Activated CD4-positive, alpha-beta memory T cell treated with anti-CD3 and anti-CD28 coated beads, Interleukin-2, amount 10 ng/mL, durations not matched to agents 7 days and 5 days (primary cell): ENCODE results near the gene AGAP2. TPM values are rescaled to one million over a fixed set of nuclear protein-coding genes. Genes with fewer than 3 reads are reported as not detected.

ENCODE experiments used
- CTCF ChIA-PET: fragments of 350-600 bp; sonication (Branson Sonifier 250); formaldehyde crosslinking; loops from one replicate; lab custom pipeline; 2021; ENCODE audit warnings: antibody characterized with exemption, inconsistent platforms; lab: Charles Lee
- POLR2A ChIA-PET: fragments of 350-600 bp; sonication (Branson Sonifier 250); formaldehyde crosslinking; loops from one replicate; lab custom pipeline; 2021; ENCODE audit warnings: antibody characterized with exemption; lab: Charles Lee
- DNase-seq: peaks from one replicate; pipeline ENCODE4 v3.0.0-alpha.2; 2020
- H3K27ac Mint-ChIP-seq: one replicate; pipeline ENCODE4 v1.8.0; 2021; ENCODE audit warnings: mild to moderate bottlenecking, mixed read lengths
- H3K27me3 Mint-ChIP-seq: one replicate; pipeline ENCODE4 v1.8.0; 2021; ENCODE audit warnings: mixed read lengths
- H3K36me3 Mint-ChIP-seq: one replicate; pipeline ENCODE4 v1.8.0; 2021; ENCODE audit warnings: low read depth, mixed read lengths
- H3K4me1 Mint-ChIP-seq: one replicate; pipeline ENCODE4 v1.8.0; 2021; ENCODE audit warnings: mixed read lengths
- H3K4me3 Mint-ChIP-seq: one replicate; pipeline ENCODE4 v1.8.0; 2021; ENCODE audit warnings: mild to moderate bottlenecking, mixed read lengths
- H3K9me3 Mint-ChIP-seq: one replicate; pipeline ENCODE4 v1.8.0; 2021; ENCODE audit warnings: mixed read lengths
- total RNA-seq, 2 experiments: library from RNA; stranded (reverse); gene quantifications; one replicate each; pipeline ENCODE4 v1.2.3, GENCODE V29; 2021

The AGAP2 gene
- total RNA-seq, 2 experiments from 2014 or later = 84.5 to 85.1 TPM

DNA sequence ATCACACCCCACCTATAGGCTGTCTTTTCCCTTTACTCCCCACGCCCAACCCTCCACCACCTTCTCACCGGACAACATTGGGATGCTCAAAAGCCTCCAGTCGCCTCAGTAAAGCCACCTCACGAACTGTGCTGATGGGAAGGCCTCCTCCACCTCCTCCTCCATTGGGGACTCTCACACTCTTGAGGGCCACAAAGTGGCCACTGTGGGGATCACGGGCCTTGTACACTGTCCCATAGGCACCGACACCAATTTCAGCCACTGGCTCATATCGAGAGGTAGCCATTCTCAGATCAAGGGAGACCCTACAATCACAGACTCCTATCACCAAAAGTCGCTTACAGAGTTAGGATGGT is 12.9 kb upstream of the AGAP2 start:
- Mint-ChIP-seq H3K9me3 (no peaks in the 10 kb centered on the region), H3K27me3 (peaks cover 3% of the 10 kb centered on the region), H3K4me3 (peak overlapping the region; percentile 95), H3K36me3 (peaks cover 42% of the 10 kb centered on the region), H3K27ac (peak overlapping the region; percentile 74), H3K4me1 (peaks cover 56% of the 10 kb centered on the region)
- CTCF ChIA-PET = interaction anchor here (0.8 kb wide), 1 partner anchor 30 kb away, joined by 3 read pairs; no protein-coding TSS in a partner anchor
- POLR2A ChIA-PET = interaction anchor here (0.9 to 1.6 kb wide), 8 partner anchors 9 to 1063 kb away, joined by 3 to 10 read pairs (median 3); partner anchors contain the start of genes EEF1AKMT3, METTL1 and PTGES3
- DNase-seq = no peak

DNA sequence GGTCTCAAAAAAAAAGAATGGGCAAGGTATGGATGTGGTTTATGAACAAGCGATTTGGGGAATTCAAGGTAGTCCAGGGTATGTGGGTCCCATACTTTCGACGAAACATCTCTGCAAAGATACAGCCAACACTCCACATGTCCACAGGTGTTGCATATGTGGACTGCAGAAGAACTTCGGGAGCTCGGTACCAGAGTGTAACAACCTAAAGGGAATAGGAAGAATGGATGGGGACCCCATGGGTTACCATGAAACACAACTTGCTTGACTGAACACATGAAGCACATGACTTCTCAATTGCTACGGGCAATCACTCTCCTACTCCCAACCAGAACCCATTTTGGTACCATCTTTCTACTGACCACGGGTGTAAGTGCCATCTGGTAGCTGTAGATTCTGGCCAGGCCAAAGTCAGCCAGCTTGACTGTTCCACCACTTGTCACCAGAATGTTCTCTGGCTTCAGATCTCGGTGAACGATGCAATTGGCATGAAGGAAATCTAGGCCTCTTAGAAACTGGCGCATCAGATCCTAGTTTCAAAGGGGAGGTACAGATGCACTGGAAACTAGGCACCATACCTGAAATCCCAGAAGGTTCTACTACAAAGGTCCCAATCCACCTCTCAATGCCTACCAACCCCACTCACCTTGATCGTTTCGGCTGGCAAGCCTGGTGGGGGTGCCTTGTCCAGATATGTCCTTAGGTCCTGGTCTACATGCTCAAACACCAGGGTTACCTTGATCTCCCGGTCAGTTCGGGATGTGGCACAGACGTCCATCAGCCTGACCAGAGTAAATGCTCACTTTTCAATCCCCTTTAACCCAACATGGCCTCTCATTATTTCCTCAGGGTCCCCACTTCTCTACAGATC is 12.3 kb upstream of the AGAP2 start:
- H3K9me3 Mint-ChIP-seq = no peaks in the 10 kb centered on the region
- DNase-seq = no peak
- POLR2A ChIA-PET = interaction anchor here (0.9 to 1.6 kb wide), 2 partner anchors 9 to 17 kb away, joined by 3 to 8 read pairs; no protein-coding TSS in a partner anchor
- H3K4me3 Mint-ChIP-seq = peak overlapping the region; percentile 95
- CTCF ChIA-PET = interaction anchor here (1.5 kb wide), 1 partner anchor 9 kb away, joined by 9 read pairs; no protein-coding TSS in a partner anchor
- peaks cover 3% of the 10 kb centered on the region for H3K27me3 Mint-ChIP-seq
- H3K4me1 Mint-ChIP-seq = peaks cover 58% of the 10 kb centered on the region
- peaks cover 46% of the 10 kb centered on the region for H3K36me3 Mint-ChIP-seq
- peak overlapping the region; percentile 74 for H3K27ac Mint-ChIP-seq

DNA sequence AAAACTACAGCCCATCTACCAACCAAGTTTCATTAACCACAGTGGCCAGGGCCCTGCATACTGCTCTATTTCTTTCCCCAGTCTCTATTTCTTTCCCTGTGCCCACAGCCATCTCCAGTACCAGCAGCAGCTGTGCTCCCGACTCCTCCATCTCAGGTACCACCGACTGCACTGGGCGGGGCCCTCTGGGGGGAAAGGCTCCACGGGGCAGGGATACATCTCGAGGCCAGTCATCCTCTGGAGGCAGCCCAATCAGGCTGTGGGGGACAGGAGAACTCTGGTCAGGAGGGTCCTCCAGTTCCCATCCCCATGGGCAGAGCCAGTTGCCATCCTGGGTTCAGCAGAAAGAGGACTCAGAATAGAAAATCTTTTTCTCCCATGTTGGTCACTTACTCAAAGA is 10.5 kb upstream of the AGAP2 start:
- no peaks in the 10 kb centered on the region for H3K27me3 Mint-ChIP-seq
- POLR2A ChIA-PET = no interaction called here

DNA sequence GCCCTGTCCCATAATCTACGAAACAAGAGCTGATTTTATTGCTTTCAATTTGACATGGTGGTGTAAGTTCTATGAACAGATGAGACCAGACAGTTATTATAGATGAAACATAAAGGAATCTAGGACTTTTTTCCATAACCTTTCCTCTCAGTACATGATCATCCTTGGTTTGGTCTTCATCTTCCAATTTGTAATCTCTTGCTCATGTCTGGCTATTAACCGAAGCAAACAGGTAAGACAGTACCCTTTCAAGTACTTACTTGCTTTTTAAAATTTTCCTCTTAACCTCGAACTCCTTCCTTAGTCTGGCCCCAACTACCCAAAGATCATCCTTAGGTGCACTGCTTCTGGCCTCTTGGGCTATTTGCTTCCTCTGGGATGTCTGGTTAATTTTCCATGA is 7.5 kb upstream of the AGAP2 start:
- Mint-ChIP-seq H3K36me3 (peaks cover 44% of the 10 kb centered on the region), H3K4me3 (peak overlapping the region; percentile 77), H3K27me3 (no peaks in the 10 kb centered on the region), H3K4me1 (peaks cover 55% of the 10 kb centered on the region), H3K27ac (peak overlapping the region; percentile 93), H3K9me3 (no peaks in the 10 kb centered on the region)
- POLR2A ChIA-PET = interaction anchor here (1.1 to 2.9 kb wide), 4 partner anchors 10 to 155 kb away, joined by 4 to 11 read pairs (median 6); partner anchors contain the start of genes EEF1AKMT3, MARCHF9, METTL1 and PIP4K2C
- no peak for DNase-seq
- CTCF ChIA-PET = interaction anchor here (2.2 to 2.4 kb wide), 2 partner anchors 10 to 162 kb away, joined by 12 to 15 read pairs; no protein-coding TSS in a partner anchor

More for the DNA sequence above, 10.5 kb upstream of the AGAP2 start:
- H3K36me3 Mint-ChIP-seq = peaks cover 49% of the 10 kb centered on the region
- no peaks in the 10 kb centered on the region for H3K9me3 Mint-ChIP-seq
- H3K4me1 Mint-ChIP-seq = peaks cover 66% of the 10 kb centered on the region
- no peak overlapping the region for H3K4me3 Mint-ChIP-seq
- CTCF ChIA-PET = interaction anchor here (1.2 kb wide), 1 partner anchor 8 kb away, joined by 5 read pairs; no protein-coding TSS in a partner anchor
- H3K27ac Mint-ChIP-seq = no peak overlapping the region
- no peak for DNase-seq

DNA sequence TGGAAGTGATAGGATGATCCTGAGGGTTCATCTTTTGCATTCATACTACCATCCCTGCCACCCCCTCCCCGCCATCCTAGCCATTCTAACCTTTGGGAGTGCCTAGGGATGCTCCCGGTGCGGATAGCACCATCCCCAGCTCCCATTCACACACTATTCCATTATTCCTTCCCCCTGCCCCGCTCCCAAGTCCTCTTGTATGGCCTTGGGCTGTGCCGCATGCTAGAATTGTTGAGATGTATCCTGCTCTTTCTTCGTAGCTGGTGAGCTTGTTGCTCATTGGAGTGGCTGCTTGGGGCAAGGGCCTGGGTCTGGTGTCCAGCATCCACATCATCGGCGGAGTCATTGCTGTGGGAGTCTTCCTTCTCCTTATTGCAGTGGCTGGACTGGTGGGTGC is 6.9 kb upstream of the AGAP2 start:
- H3K4me3 Mint-ChIP-seq = peak overlapping the region; percentile 77
- H3K4me1 Mint-ChIP-seq = peaks cover 55% of the 10 kb centered on the region
- H3K27me3 Mint-ChIP-seq = no peaks in the 10 kb centered on the region
- POLR2A ChIA-PET = interaction anchor here (0.8 to 2.9 kb wide), 13 partner anchors 9 to 225 kb away, joined by 3 to 11 read pairs (median 5); partner anchors contain the start of genes DDIT3, EEF1AKMT3, MARCHF9 and METTL1
- H3K27ac Mint-ChIP-seq = peak overlapping the region; percentile 93
- CTCF ChIA-PET = interaction anchor here (2.2 to 2.4 kb wide), 3 partner anchors 11 to 162 kb away, joined by 8 to 15 read pairs (median 12); no protein-coding TSS in a partner anchor
- no peaks in the 10 kb centered on the region for H3K9me3 Mint-ChIP-seq
- peaks cover 46% of the 10 kb centered on the region for H3K36me3 Mint-ChIP-seq
- DNase-seq = no peak

DNA sequence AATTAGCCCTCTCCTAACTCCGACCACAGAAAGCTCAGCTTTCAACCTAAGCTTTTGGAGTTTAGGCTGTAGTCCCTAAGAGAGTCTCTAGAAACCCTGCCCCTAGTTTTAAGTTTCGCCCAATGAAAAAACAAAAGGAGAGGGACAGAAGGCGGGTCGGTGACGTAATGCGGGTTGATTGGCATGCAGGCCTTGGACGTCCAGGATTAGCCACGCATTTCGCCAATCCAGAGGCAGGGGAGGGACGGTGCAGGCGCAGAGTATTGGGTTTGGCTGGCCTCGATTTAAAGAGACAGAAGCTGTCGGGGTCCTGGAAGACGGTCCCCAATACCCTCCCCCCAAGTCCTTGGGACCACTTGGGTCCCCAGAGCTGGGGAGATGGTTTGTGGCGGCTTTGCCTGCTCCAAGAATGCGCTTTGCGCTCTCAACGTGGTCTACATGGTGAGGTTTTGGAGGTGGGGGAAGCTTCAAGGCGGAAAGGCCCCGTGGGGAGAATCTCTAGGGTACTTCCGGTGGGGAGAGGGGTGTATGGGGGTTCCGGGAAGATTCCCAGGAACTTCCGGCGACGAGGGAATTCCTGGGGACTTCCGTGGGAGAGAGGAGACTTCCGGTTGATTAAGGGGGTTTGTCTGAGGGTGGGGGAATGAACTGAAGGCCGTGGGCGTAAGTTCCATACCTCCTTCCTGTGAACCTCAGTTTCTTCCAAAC is 6.4 kb upstream of the AGAP2 start, which contains the start of gene TSPAN31:
Gene TSPAN31, plus strand, starts transcription at position 263 of the 708 bp plus-strand sequence. Its CDS starts 116 bp downstream, at position 379.
- no peaks in the 10 kb centered on the region for H3K27me3 Mint-ChIP-seq
- no peaks in the 10 kb centered on the region for H3K9me3 Mint-ChIP-seq
- peaks cover 53% of the 10 kb centered on the region for H3K4me1 Mint-ChIP-seq
- CTCF ChIA-PET = interaction anchor here (1.1 to 2.4 kb wide), 4 partner anchors 12 to 161 kb away, joined by 3 to 15 read pairs (median 10); partner anchors contain the start of gene PIP4K2C
- H3K36me3 Mint-ChIP-seq = peaks cover 42% of the 10 kb centered on the region
- peak; percentile 97 for DNase-seq
- H3K4me3 Mint-ChIP-seq = peak within 1 kb of the TSS; percentile 77
- H3K27ac Mint-ChIP-seq = peak within 1 kb of the TSS; percentile 93
- POLR2A ChIA-PET = interaction anchor here (0.6 to 2.9 kb wide), 18 partner anchors 9 to 284 kb away, joined by 3 to 11 read pairs (median 4); partner anchors contain the start of genes DDIT3, EEF1AKMT3, MARCHF9 and METTL1

DNA sequence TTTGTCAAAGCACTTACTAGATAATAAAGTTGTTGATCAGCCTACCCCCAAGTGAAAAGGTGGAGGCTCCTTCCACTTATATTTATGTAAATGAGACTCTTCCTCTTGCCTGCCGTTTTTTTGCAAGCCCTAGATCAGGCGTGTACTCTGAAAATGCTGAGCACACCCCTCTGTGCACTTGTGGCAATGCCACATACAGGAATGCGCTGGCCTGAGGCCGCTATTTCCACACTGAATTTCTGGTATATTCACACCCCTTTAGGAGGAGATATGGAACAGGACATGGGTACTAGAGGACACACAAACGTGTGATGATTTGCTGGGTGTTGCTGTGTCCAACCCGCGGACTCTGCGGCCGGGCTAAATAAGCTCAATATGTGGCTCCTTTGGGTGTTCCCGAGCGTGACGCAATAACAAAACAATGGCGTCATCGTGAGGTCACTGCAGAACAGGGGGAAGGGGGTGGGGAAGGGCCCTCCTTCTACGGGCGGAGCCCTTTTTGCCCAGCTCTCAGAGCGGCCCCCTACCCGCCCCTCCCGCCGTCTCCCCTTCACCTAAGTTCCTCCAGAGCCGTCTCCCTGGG is 5.7 kb upstream of the AGAP2 start:
- POLR2A ChIA-PET = interaction anchor here (0.6 to 2.9 kb wide), 17 partner anchors 10 to 284 kb away, joined by 3 to 11 read pairs (median 4); partner anchors contain the start of genes DDIT3, EEF1AKMT3, MARCHF9 and METTL1
- H3K4me1 Mint-ChIP-seq = peaks cover 60% of the 10 kb centered on the region
- H3K9me3 Mint-ChIP-seq = no peaks in the 10 kb centered on the region
- H3K36me3 Mint-ChIP-seq = peaks cover 45% of the 10 kb centered on the region
- H3K4me3 Mint-ChIP-seq = peak overlapping the region; percentile 77
- DNase-seq = peak; percentile 85
- H3K27ac Mint-ChIP-seq = peak overlapping the region; percentile 93
- no peaks in the 10 kb centered on the region for H3K27me3 Mint-ChIP-seq
- CTCF ChIA-PET = interaction anchor here (1.1 to 2.4 kb wide), 4 partner anchors 12 to 160 kb away, joined by 3 to 15 read pairs (median 10); partner anchors contain the start of gene PIP4K2C

DNA sequence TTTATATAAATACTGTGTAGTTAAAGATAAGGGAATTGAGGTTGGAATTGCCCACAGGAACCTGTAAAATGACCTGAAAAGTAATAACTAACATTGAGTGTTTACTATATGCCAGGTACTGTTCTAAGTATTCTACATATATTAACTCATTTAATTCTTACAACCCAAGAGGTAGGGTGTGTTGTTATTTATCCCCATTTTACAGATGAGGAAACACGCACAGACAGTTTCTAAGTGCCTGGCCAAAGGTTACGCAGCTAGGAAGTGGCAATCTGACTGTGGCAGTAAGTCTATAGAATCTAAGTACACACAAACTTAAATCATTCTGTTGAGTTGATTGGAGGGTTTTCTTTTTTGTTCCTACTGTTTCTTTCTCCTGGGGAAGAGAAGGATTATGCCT is 5.2 kb upstream of the AGAP2 start:
- POLR2A ChIA-PET = interaction anchor here (0.8 to 2.9 kb wide), 5 partner anchors 12 to 283 kb away, joined by 3 to 11 read pairs (median 5); partner anchors contain the start of genes EEF1AKMT3, MARCHF9, METTL1 and OS9

DNA sequence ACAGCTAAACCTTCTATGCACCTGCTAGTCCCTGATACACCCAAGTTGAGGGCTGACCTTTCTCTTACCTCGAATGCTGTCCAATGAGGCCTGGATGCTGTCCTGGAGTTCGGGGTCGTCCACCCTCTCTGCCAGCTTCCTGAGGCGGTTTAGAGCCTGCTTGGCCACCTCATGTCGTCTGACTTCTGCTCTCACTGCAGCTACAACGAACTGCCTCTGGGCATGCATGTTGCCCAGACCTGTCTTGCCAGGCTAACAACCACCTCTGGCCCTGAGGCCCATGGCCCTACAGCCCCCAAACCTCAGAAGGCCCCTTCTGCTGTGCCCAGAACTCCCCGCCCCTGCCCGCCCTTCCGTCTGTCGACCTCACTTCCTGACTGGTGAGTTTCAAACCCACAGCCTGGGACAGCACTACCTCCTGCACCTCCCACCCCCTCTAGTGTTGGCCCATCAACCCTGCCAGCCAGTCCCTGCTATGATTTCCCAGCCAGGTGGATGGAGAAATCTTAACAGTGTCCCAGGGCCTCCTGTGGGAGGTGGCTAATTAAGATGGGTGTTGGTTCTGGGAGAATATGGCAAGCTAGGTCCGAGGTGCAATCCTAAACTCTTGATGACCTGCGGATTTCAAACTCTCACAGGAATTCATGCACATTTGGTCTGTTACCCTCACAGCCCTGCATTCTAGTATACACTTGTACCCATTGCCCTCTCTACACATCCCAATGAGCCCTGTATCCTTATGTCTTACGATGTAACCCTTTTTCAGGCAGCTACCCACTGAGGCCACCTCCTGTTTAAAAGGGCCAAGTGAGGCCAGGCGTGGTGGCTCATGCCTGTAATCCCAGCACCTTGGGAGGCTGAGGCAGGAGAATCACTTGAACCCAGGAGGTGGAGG is 3.5 kb upstream of the AGAP2 start:
- H3K4me3 Mint-ChIP-seq = peak overlapping the region; percentile 83
- ChIA-PET POLR2A (interaction anchor here (0.7 to 3.3 kb wide), 16 partner anchors 8 to 221 kb away, joined by 3 to 27 read pairs (median 5); partner anchors contain the start of genes CDK4, DDIT3, METTL1 and OS9), CTCF (interaction anchor here (0.9 to 2.5 kb wide), 17 partner anchors 8 to 283 kb away, joined by 3 to 16 read pairs (median 4); partner anchors contain the start of genes CDK4, EEF1AKMT3, GLI1 and METTL1)
- DNase-seq = peak; percentile 88
- peaks cover 33% of the 10 kb centered on the region for H3K36me3 Mint-ChIP-seq
- H3K4me1 Mint-ChIP-seq = peaks cover 61% of the 10 kb centered on the region
- no peaks in the 10 kb centered on the region for H3K9me3 Mint-ChIP-seq
- H3K27me3 Mint-ChIP-seq = no peaks in the 10 kb centered on the region
- H3K27ac Mint-ChIP-seq = peak overlapping the region; percentile 89

More for the DNA sequence above, 5.2 kb upstream of the AGAP2 start:
- no peaks in the 10 kb centered on the region for H3K27me3 Mint-ChIP-seq
- H3K4me3 Mint-ChIP-seq = peak overlapping the region; percentile 77
- no peaks in the 10 kb centered on the region for H3K9me3 Mint-ChIP-seq
- no peak for DNase-seq
- peaks cover 44% of the 10 kb centered on the region for H3K36me3 Mint-ChIP-seq
- peaks cover 63% of the 10 kb centered on the region for H3K4me1 Mint-ChIP-seq
- CTCF ChIA-PET = interaction anchor here (2.4 kb wide), 2 partner anchors 13 to 16 kb away, joined by 8 to 15 read pairs; no protein-coding TSS in a partner anchor
- H3K27ac Mint-ChIP-seq = peak overlapping the region; percentile 93

DNA sequence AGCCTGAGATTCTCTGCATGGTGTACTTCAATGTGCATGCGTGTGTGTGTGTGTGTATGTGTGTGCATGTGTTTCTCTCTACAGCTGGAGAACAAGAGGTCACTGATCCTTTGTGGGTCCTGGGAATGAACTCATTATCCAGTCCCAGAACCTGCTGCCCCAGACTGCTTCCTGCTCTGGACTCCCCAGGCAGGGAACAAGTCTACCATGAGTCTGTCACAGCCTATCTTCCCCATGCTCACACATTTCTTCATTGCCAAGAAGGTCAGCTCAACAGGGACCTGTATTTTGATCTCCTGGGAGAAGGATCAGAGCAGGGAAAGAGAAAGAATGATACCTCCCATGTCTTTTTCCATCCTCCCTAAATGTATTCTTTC is 2.9 kb upstream of the AGAP2 start:
- Mint-ChIP-seq H3K4me1 (peaks cover 62% of the 10 kb centered on the region), H3K4me3 (peak overlapping the region; percentile 83), H3K9me3 (no peaks in the 10 kb centered on the region), H3K27me3 (no peaks in the 10 kb centered on the region), H3K36me3 (peaks cover 33% of the 10 kb centered on the region), H3K27ac (peak overlapping the region; percentile 89)
- CTCF ChIA-PET = interaction anchor here (0.8 to 2.5 kb wide), 18 partner anchors 9 to 283 kb away, joined by 3 to 16 read pairs (median 4); partner anchors contain the start of genes CDK4, EEF1AKMT3, GLI1 and METTL1
- POLR2A ChIA-PET = interaction anchor here (0.7 to 3.3 kb wide), 18 partner anchors 9 to 264 kb away, joined by 3 to 27 read pairs (median 5); partner anchors contain the start of genes CDK4, DDIT3, METTL1 and OS9
- DNase-seq = no peak
